Effector CD4-positive, alpha-beta T cell (primary cell): ENCODE results near the gene TRAPPC10.

Experiments used
- DNase-seq: peaks from one replicate; pipeline ENCODE4 v3.0.0-alpha.2; 2020
- total RNA-seq: gene quantifications from one replicate; lab custom pipeline; 2026; lab: John Stamatoyannopoulos, UW

Gene TRAPPC10, protein sequence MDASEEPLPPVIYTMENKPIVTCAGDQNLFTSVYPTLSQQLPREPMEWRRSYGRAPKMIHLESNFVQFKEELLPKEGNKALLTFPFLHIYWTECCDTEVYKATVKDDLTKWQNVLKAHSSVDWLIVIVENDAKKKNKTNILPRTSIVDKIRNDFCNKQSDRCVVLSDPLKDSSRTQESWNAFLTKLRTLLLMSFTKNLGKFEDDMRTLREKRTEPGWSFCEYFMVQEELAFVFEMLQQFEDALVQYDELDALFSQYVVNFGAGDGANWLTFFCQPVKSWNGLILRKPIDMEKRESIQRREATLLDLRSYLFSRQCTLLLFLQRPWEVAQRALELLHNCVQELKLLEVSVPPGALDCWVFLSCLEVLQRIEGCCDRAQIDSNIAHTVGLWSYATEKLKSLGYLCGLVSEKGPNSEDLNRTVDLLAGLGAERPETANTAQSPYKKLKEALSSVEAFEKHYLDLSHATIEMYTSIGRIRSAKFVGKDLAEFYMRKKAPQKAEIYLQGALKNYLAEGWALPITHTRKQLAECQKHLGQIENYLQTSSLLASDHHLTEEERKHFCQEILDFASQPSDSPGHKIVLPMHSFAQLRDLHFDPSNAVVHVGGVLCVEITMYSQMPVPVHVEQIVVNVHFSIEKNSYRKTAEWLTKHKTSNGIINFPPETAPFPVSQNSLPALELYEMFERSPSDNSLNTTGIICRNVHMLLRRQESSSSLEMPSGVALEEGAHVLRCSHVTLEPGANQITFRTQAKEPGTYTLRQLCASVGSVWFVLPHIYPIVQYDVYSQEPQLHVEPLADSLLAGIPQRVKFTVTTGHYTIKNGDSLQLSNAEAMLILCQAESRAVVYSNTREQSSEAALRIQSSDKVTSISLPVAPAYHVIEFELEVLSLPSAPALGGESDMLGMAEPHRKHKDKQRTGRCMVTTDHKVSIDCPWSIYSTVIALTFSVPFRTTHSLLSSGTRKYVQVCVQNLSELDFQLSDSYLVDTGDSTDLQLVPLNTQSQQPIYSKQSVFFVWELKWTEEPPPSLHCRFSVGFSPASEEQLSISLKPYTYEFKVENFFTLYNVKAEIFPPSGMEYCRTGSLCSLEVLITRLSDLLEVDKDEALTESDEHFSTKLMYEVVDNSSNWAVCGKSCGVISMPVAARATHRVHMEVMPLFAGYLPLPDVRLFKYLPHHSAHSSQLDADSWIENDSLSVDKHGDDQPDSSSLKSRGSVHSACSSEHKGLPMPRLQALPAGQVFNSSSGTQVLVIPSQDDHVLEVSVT
- 160 reads per million, percentile 90 among the genes with 10 or more reads in this experiment for total RNA-seq

DNA sequence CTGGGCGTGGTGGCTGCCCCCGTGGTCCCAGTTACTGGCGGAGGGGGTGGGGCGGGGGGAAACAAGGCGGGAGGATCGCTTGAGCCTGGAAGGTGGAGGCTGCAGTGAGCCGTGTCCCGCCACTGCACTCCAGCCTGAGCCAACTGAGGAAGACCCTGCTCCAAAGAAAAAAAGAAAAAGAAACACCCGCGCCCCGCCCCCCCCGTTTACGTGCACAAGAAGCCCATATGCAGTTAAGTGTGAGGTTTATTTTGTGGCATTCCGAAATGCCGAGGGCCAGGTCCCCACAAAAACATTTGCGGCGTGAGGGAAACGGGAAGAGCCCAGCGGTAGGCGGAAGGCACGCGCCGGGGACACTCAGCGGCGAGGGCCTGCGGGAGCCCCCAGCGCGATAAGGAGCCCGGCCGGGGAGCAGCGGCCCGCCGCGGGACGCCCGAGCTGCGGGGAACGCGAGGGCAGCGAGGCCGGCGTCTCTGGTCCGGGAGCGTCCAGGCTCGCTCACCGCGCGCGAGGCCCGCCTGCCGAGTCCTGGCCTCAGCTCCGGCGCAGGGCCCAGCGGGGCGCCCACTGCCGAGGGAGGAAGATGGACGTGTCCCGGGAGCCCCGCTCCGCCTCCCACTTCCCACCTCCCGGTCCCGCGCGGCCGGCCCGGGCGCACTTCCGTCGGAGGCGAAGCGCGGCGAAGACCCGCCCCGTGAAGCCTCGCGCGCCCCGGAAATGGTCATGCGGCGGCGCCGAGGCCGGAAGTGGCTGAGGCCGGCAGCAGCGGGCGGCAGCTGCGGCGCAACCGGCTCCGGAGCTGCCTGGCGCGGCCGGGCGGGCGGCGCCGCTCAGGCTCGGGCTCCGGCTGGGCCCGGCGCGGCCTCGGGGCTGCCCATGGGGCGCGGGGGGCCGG is at the start of gene TRAPPC10:
Gene TRAPPC10 (plus strand): TSS at position 731 of the 895 bp plus-strand sequence. CDS start 185 bp downstream, outside the sequence.
- DNase-seq: peak; percentile 66

DNA sequence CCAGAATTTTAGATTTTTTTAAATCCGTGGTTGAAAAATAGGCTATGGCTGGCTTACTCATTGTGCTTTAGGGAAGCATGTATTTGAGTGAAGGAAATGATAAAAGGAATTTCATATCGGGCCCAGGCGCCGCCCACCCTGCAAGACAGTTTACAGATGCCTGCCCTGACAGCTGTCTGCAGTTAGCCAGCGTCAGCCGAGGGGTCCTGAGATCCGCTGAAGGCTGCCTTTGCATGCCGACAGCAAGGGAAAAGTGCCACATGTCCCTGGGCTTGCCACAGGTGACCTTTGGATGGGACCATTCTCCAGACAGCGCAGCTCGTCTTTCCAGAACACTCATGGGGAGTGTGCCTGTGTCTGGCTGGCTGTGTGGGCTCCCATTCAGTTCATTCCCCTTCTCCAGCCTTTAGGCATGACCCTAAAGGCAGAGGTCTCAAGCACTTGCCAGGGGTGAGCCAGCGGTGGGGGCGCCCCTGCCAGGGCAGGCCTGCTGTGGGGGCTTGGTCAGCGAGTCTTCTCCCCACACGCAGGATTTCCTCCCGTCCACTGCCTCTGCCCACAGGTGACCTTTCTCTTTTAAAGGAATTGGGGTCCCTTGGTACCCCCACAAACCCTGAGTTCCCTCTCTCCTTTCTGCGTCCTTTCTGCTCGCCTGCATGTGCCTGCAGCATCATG is 46.1 kb upstream of the TRAPPC10 start:
- no peak for DNase-seq

DNA sequence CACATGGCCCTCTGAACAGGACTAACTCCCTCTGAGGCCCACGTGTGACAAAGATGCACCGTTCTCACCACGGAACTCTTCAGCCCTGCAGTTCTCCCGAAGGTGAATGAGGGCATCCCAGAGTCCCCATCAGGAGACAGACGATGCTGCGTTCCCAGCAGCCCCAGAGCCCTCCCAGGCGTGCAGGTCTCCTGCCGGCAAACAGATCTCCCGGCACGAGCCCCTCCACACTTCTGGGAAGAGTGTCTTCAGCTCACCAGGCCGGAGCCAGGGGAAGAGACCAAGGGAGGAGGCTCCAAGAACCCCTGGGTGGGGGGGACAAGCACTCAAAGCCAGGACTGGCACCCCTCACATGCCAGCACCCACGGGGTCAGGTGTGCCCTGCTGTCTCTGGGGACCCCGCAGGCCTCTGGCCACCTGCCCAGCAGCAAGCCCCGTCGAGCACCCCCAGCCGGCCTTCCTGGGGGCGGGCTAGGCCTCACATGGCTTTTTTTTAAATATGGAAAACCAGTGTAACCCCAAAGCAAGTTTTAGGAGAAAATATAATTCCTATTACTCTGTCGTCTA is 45.1 kb upstream of the TRAPPC10 start:
- DNase-seq: no peak

DNA sequence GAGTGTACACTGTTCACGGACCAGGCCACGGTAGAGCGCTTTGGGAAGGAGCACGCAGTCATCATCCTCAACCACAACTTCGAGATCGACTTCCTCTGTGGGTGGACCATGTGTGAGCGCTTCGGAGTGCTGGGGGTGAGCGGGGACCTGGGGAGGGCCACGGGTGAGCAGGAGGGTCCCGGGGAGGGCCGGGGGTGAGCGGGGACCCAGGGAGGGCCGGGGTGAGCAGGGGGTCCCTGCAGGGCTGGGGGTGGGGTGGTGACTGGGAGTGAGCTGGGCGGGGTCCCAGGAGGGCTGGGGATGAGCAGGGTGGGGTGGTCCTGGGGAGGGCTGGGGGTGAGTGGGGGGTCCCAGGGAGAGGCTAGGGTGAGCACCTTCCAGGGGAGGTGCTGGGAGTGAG is 44.1 kb upstream of the TRAPPC10 start:
- no peak for DNase-seq

DNA sequence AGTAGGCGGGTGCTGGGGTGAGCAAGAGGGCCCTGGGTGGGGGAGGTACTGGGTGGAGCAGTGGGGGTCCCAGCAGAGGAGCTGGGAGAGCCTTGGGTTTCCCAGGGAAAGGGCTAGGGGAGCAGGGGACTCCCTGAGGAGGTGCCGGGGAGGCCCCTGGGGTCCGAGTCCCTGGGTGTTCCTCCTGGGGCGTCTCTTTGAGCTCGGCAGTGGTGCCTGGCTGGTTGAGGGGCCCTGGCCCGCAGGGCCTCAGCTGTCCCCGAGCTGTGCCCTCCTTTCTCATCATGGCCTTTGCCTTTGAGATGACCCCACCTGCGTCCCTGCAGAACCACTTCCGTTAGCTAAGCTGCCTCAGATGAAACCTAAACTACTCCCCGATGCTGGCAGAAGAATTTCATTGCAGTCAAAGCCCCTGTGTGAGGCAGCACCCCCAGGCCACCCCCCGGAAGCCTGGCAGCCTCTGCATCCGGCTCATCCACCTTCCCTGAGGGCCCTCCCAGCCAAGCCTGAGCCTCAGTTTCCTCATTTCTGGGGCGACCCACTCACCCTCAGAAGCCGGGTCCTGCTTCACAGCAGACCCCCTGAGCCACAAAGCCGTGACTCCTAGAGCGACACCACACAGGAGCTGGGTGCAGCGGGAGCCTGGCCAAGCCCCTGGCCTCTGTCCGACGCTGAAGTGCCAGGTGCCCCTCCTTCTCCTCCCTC is 43.5 kb upstream of the TRAPPC10 start:
- no peak for DNase-seq

DNA sequence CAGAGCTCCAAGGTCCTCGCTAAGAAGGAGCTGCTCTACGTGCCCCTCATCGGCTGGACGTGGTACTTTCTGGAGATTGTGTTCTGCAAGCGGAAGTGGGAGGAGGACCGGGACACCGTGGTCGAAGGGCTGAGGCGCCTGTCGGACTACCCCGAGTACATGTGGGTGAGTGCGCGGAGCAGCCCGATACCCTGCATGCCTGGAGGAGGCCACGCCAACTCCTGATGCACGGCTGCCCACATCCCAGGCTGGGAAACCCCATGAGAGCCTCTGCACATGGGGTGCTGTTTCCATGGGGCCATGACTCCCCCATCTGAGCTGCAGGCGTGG is 43.0 kb upstream of the TRAPPC10 start:
- no peak for DNase-seq

DNA sequence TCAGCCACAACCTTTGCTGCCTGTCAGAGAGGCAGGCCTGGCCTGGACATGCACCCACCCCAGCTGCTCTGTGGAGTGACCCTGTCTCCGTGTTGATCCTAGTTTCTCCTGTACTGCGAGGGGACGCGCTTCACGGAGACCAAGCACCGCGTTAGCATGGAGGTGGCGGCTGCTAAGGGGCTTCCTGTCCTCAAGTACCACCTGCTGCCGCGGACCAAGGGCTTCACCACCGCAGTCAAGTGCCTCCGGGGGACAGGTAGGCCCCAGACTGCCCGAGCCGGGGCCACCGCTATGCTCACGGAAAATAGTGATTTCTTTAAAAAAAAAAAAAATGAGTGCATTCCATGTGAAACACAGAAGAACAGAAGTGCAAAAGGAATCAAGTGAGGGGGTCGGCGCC is 41.6 kb upstream of the TRAPPC10 start:
- no peak for DNase-seq

DNA sequence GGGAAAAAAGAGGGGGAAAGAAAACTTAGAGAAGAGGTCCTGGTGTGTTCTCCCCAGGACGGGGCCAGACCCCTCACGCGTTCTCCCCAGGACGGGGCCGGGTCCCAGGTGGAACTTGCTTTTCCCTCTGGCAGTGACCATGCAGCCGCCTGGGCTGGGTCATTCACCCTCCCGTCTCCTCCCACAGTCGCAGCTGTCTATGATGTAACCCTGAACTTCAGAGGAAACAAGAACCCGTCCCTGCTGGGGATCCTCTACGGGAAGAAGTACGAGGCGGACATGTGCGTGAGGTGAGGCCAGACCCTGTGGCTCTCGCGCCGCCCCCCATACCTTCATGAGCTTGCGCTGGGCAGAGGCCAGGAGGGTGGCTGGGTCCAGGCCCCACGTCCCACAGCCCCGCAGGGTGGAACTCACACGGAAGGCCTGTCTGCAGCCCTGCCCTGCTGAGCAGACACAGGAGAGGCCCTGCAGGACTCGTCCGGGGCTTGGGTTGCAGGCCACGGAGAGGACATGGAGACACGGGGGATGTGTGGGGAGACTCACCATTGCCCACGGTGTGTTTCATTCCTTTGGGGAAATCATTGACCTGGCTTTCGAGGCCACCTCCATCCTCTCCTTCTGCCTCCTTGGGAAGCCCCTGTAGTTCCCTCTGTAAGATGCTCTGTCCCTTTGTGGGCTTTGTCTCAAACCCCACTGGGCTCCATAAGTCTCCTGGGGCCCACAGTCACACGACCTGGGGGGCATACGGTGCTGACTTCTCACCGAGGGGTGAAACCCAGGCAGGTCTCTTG is 40.7 kb upstream of the TRAPPC10 start:
- no peak for DNase-seq

DNA sequence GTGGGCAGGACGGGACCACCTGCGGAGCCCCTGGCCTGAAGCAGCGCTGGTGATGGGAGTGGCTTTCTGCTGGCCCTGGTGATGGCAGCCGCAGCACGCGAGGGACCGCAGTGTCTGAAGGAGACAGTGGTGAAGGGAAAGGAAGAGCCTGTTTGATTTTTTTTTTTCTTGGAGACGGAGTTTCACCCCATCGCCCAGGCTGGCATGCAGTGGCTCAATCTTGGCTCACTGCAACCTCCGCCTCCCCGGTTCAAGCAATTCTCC is 40.2 kb upstream of the TRAPPC10 start:
- DNase-seq: no peak

DNA sequence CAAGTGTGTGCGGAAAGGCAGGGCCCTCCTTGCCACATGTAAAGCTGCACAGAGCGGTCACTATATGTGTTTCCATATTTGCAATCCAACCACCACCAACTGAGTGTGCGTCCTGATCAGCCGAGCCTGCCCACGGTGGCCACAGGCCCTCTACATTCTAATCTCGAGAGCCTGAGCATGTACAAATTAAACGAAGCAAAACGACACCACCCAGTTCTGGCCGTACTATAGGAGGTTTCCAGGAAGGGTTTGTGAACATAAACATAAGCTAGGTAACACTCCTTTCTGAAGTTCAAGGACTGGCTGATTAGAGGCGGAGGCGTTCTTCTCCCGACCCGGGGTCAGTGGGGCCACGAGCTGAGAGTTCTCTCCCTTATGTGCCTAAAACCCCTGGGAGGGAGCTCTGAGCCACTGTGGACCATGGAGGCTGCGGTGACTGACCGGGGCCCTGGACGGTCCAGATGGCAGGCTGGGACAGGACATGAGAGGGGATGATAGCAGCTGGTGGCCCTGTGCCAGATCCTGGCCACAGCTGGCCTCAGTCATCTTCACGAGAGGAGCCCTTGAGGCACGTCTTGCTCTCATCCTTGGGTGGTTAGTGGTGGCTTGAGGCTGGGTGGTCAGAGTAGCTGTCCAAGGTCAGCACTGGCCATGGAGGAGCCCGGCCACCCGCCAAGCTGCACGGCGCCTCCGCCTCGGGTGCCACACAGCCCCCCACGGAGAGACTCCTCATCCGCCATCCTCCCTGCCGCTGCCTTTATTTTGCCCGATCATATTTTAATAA is 39.1 kb upstream of the TRAPPC10 start:
- DNase-seq: no peak

DNA sequence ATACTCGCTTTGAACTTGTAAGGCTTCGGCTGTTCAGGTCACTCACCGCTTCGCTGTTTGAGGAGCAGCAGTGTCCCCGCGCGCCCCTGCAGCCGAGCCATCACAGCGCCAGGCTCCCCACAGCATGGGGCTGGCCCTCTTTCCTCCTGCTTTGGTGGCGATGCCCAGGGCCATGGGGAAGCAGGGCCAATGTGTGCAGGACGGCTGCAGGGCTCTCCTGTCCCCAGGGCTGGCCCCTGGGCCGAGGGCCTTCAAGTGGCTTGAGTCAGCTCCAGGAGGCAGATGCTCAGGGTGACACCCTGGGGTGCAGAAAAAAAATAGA is 38.5 kb upstream of the TRAPPC10 start:
- DNase-seq: no peak

DNA sequence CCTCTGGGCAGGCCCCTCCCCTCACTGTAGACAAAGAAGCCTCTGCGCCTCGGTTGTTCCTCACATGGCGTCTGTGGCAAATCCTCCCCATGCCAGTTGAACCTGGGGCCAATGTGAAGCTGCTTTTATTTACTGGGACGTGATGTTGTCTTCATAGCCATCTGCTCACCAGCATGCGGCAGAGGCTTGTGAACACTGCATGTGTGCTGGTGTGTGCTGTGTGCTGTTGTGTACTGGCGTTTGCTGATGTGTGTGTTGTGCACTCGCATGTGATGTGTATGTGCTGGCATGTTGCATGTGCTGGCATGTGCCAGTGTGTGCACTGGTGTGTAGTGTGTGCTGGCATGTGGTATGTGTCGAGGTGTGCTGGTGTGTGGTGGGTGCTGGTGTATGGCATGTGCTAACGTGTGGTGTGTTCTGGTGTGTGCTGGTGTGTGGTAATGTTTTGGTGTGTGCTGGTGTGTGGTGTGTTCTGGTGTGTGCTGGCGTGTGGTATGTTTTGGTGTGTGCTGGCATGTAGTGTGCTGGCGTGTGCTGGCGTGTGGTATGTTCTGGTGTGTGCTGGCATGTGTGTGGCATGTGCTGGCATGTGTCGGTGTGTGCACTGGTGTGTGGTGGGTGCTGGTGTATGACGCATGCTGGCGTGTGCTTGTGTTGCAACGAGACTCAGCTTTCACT is 37.2 kb upstream of the TRAPPC10 start:
- DNase-seq: no peak

DNA sequence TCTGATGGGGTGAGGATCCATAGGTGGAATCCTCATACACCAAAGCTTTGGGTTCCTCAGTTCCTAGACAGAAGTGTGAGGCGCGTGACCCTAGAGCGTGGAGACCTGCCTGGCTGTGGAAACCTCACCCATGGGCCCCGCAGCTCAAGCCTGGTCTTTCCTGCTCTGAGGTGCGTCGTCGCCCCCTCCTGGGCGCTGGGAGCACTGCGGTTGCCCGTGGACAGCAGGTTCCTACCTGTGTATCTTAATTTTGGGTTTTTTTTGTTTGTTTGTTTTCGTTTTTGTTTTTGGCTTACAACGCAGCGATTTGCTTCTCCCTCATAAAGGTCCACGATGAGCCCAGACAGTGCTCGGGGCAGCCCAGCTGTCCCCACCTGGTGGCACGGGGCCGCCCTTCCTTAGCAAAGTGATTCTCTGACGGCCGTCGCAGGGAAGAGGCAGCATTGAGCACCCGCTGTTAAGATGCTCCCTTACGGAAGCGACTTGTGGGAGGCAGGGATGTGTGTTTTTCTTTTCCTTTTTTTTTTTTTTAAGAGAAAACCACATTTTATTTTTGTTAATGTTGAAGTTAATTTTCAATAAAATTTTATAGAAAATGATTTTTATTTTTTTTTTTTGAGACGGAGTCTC is 36.5 kb upstream of the TRAPPC10 start:
- peak; percentile 76 for DNase-seq

DNA sequence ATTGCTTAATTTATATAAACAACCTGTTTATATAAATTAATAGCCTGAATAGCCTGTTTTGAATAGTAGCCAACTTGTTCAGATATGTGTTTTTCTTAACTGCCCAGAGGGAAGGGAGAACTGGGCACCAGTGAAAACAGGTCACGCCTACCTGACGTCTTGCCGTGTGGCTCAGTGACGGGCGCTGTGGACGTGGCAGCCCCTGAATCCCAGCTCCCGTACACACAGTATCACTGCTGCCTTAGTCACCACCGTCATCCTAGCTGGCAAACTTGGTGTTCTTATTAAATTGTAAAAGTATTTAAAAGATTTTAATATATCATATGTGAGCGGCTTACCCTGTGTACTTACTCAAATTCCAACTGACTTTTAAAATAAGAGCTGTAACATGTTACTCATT is 35.4 kb upstream of the TRAPPC10 start:
- DNase-seq: no peak

DNA sequence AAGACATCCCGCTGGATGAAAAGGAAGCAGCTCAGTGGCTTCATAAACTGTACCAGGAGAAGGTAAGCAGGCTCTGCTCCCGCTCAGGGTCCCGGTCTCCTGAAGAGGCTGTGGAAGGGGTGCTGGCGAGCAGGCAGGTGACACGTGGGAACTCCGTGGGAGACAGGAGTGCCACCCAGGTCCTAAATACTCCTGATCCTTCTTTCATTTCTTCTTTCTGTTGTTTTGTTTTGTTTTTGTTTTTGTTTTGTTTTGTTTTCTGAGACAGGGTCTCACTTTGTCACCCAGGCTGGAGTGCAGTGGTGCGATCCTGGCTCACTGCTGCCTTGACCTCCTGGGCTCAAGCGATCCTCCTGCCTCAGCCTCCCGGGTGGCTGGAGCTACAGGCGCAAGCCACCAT is 34.0 kb upstream of the TRAPPC10 start:
- DNase-seq: no peak

DNA sequence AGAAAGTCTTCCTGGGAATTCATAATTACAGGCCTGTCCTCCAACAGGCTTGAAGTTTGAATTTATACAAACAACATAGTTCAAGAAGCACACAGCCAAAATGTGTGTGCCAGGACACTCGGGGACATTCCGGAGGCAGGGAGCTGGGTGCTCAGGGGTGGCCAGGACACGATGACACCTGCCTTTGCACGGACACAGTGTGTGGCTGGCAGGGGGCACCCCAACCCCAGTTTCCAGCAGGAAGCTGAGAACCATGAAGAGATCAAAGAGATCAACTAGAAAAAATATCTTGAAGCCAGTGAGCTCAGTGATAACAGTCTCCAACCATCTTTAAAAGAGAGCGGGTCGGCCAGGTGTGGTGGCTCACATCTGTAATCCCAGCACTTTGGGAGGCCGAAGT is 32.5 kb upstream of the TRAPPC10 start:
- DNase-seq: no peak

DNA sequence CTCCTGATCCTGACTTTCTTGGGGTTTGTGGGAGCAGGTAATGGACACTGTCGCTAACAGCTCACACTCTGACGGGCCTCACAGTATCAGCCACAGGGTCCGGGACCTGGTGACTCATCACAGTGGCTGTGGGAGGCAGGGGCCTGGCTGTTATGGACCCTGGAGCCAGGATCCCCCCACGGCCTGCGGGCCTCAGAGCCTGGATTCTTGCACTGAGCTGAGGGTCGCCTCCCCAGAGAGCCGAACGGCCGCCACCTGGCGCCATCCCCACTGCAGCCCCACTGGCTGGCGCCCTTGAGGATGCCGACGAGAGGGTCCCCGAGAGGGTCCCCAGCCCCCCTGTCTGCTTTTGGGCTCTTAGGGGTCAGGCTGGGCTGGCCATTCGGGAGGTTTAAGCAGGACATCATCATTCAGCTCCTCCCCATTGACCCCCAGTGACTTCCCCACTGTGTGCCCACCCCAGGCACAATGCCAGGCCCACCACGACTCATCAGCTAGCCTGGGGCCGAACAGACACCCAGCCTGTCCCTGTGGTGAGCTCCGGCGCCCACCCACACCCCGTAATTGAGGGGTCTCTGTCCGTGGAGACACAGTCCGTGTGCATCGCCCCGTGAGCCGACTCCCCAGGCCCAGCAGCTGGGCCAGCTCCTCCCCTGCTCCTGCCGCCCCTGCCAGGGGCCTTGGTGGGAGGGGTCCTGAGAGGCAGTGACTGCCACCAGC is 30.8 kb upstream of the TRAPPC10 start:
- DNase-seq: no peak

DNA sequence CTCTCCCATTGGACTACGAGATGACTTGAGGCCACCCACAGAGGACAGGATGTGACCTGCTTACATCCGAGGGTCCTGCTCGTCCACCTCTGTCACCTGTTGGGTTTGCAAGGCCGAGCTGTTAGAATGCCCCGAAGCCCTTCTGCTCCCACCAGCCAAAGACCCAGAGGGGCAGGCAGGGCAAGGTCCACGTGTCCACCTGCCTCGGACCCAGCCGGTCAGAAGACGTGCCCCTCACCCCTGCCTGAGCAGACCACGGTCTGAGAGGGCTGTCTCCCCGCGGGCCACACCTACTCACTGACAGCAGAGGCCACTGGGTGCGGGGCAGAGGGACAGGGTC is 30.3 kb upstream of the TRAPPC10 start:
- DNase-seq: no peak
